GM12892 (cell line): ENCODE data around the gene EPB41.

Experiments used
- POLR2A ChIP-seq: IDR thresholded peaks from 2 replicates; pipeline ENCODE4 v1.6.1; 2011; ENCODE audit warnings: low read depth, low read length, control low read depth
- POLR2AphosphoS5 ChIP-seq: IDR thresholded peaks from 2 replicates; pipeline ENCODE4 v1.6.1; 2011; ENCODE audit warnings: low read depth, low read length, control low read depth

DNA sequence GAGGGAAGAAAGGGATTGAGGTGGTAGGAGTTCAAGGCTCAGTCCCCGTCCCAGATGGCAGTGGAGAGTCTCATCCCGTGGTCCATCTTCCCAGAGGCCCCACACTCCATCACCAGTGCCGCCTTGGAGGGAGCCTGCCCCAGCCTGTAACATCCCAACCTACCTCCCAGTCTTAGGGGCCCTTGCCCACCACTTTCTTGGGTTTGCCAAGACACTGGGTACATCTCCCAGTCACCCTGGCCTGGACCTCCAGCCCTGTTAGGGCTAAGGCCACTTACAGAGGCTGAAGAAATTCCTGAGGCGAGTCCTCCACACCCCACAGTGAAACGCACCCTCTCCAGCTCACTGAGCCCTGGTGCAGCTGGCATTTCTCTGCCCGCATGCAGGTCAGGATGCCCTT, 206.0 kb downstream of the EPB41 start:
- TF ChIP-seq POLR2AphosphoS5 (no peak), POLR2A (no peak)
